NCI-H187 treated with DMSO at 0.1 percent for 48 hours (cell line): ENCODE results near the gene IL17A.

ENCODE experiments used
- DNase-seq: peaks from one replicate; lab custom pipeline; 2025; lab: John Stamatoyannopoulos, UW

IL17A gene

GRCh38 chr6:52216932-52217575 lies 30.9 kb downstream of the IL17A start:
- no peak for DNase-seq

- DNase-seq: no peak
These were observed 31.6 kb downstream of the IL17A start for GRCh38 chr6:52217761-52218160.

- no peak for DNase-seq
These were observed 35.1 kb downstream of the IL17A start for GRCh38 chr6:52221302-52221701.

- no peak for DNase-seq
These were observed 41.3 kb downstream of the IL17A start for GRCh38 chr6:52227495-52227894.

DNA sequence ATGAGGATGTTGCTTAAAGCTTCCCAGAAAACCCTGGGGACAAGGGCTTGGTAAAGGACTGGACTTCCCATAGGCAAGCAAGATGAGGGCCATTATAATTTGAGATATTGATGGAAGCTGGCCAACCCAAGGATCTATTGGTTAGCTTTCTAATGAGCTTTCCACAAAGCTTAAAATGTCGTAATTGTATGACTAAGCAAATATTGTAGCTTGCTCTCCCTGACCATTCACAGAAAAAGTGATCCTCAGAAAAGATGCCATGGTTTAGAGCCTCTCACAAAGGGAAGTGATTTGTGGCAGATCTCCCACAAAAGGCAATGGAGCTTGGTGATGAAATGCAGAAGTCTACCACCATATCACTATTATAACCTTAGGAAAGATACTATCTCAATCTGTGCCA lies 44.5 kb downstream of the IL17A start:
- DNase-seq: no peak

- no peak for DNase-seq
These were observed 45.4 kb downstream of the IL17A start for GRCh38 chr6:52231406-52232127.

- no peak for DNase-seq
These were observed 46.8 kb downstream of the IL17A start for GRCh38 chr6:52233005-52233404.

DNA sequence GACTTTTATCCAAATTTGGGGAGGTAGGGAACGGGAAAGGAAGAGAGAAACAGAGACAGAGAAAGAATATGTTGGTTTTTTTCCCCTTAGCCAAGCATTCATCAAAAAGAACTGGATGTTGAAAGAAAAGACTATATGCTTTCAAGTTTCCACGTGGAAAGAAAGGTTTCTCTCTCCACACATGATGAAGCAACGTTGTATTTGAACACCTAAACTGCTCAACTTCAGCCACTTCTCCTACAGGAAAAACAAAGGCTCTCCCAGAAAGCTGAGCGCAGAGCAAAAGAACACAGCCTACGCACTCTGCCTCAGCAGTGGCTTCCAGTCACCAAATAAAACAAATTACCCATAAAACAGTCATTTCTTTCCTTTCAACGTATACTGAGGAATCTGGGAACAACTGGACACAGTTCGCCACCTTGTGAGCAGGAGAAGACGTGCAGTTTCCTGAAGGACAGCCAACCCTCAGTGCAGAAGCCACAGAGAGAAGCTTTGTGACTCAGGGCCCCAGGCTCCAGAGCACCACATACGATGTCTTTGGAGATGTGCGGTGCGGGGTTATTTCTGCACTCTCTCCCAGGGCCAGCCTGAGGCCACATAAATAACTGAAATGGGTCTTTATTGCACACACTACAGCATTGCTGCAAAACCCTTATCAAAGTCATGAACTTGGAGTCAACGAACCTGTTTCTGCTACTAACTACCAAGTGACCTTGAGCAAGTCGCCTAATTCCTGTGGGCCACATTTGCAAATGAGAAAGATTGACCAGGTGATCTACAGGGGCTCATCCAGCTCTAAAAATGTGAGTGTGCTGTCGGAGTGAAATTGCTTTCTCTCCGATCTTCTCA lies 48.0 kb downstream of the IL17A start:
- no peak for DNase-seq
